ENCODE results near the gene C2CD4C.
"Not testable (repeated sequence)": the region's sequence is repeated elsewhere in the genome, so short reads cannot be mapped to it uniquely, and the experiment has no call there.

GRCh38 chr19:386632-387301, 22.2 kb downstream of the C2CD4C start:
- TF ChIP-seq CTCF (conservative IDR thresholded peaks at IDR 0.05; ENCODE audit: low read depth, low read length); EZH2 (IDR thresholded peaks at IDR 0.05; ENCODE audit: borderline replicate concordance, low read depth, low read length, poor library complexity, severe bottlenecking): not testable (repeated sequence)

Data from A673 (cell line).